ENCODE results near the gene ZNF521.

Gene ZNF521

DNA sequence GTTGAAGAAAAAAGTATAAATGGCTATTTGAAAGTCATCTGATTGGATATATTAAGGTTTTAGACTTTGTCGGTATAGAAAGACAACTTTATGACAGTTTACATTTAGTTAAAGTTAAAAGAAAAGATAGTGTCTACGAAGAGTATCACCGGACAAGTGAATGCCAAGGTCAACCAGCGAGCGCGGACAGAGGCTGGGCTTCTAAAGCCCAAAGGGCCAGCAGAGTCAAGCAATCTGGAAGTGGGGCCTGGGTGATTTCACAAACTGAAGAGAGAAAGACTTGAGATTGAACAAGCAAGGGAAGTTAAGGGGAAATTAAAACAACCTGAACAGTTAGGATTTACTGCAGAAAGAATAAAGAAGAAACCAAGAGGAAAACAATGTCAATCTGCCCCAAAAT, 16.3 kb downstream of the ZNF521 start:
- no peak for DNase-seq (ENCODE audit: low spot score)

DNA sequence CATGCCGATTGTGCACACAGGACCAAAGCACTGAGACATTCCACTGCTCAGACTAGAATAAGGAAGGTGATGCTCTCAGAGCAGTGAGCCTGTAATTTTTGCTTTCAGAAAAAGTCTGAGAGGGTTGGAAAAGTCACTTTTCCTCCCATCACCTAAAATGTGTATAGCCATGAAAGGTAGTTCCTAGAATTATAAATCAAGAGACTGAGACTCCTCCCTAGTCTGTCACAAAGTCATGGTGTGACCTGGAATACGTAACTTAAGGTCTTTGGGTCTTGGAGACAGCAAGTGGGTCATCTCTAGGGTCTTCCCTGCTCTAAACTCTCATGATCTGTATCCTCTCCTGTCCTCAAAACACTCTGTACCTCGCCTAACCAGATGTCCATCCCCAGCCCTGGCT, 16.9 kb downstream of the ZNF521 start:
- DNase-seq (ENCODE audit: low spot score): no peak

DNA sequence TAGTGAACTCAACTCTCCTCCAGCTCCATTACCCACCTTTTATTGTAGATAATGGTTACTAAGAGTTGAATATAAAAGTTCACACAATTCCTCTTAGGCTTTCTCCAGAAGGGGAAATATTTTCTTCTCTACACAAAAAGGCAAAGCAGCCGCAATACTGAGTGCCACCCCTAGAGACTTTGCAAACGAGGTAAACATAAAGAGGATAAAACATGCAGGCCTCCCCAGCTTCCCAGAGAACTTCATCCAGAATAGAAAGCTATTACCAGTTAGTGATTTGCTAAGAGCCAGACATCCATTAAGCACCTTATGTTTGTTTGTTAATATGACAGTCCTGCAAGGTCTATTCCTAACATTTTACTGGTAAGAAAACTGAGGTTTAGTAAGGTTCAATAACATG, 17.4 kb downstream of the ZNF521 start:
- DNase-seq (ENCODE audit: low spot score): no peak

DNA sequence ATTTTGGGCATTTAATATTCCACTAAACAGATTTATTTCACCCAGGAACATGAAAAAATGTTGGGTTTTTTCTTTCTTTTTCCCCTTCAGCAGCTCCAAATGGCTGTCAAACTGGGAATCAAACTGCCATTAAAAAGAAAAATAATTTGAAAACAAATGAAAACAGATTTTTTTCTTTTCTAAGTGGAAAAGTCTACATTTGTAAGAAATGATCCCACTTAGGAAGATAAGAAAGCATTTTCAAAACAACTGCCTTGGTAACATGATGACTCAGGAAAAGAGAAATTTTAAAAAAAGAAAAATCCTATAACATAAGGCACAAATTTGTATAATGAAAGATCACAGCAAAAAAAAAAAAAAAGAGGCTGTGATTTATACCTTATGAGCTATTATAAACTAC, 20.0 kb downstream of the ZNF521 start:
- no peak for DNase-seq (ENCODE audit: low spot score)

- no peak for DNase-seq (ENCODE audit: low spot score)
These were observed 22.2 kb downstream of the ZNF521 start for GRCh38 chr18:25329783-25330182.

DNA sequence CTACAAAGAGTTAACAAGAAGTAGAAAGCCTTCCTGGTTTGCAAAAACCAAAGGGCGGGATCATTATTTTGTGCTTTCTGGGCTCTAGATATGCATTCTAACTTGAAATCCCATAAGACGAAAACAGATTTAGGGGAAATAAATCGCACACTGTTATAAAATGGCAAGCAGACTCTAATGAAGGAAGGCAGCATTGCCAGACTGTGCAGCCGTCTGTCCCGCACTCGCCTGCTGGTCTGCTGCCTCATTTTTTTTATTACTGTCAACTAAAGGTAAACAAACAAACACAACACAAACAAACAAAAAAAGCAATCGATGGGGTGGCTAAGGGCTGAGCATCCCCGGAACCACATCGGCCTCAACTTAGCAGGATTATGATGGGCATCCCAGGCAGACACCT, 24.4 kb downstream of the ZNF521 start:
- DNase-seq (ENCODE audit: low spot score): no peak

GRCh38 chr18:25326361-25326952, 25.5 kb downstream of the ZNF521 start:
- DNase-seq (ENCODE audit: low spot score): no peak

DNA sequence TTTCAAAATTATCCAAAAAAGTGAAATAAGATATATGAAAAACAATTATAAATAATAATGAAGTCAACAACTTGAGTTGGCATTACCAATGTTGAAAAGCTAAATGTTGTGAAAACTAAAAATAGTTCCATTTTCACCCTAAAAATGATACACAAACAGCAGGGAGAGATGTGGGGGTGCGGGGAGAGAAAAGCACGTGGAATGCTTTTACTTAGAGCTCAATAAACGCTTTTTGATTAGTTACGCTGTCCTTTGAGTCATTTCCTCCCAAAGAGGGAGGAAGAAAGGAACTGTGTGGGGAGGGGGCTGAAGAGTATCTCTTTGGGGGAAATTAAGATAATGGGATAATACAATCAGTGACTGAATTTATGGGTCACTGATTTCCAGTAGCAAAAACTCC, 29.2 kb downstream of the ZNF521 start:
- no peak for DNase-seq (ENCODE audit: low spot score)

GRCh38 chr18:25316381-25317018, 35.5 kb downstream of the ZNF521 start:
- DNase-seq (ENCODE audit: low spot score): no peak

GRCh38 chr18:25314838-25315190, 37.2 kb downstream of the ZNF521 start:
- DNase-seq (ENCODE audit: low spot score): no peak

DNA sequence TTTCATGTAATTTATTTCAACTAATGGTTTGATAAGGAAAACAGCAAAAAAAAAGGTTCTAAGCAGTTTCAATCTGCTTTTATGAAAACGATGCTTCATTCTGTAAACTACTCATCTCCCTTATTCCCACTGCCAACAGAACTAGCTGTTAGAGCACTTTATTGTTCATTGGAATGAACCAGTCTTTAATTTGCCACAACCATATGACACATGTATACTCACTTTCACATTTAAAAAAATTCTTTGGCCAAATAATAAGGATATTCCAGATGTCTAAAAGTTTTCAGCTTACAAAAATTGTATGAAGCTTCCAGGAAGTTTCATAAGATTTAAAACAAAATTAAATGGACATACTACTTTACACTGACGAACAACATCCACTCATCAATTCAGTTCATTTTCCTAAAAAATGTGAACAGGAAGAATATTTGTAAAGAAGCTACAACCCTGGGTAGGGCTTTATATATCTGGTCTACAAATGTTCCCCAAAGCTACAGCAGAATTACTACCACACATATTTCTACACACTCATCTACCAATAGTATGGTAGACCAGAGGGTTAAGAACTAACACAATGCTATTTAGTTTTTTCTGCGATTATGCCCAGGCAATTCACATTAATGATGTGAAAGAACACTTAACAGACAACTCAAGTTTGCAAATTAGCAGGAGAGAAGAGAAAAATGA, 37.7 kb downstream of the ZNF521 start:
- no peak for DNase-seq (ENCODE audit: low spot score)

DNA sequence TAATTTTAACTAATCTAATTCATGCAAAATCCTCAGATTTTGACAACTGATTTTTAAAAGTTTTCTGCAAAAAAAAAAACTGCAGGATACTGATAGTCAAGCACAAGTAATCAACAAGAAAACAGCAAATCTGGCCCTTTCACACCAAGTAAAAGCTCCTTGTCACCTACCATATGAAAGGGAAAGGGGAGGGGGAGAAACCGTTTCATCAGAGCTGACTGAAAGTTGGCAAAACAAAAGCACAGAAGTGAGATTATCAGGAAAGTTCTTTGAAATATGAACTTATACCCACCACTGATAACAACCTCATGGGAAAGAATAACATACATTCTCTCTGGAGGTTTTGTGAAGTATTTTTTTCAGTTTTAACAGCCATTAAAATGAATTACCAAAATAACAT, 38.7 kb downstream of the ZNF521 start:
- no peak for DNase-seq (ENCODE audit: low spot score)

- no peak for DNase-seq (ENCODE audit: low spot score)
These were observed 41.9 kb downstream of the ZNF521 start for GRCh38 chr18:25310045-25310444.

GRCh38 chr18:25308381-25308780, 43.6 kb downstream of the ZNF521 start:
- no peak for DNase-seq (ENCODE audit: low spot score)

GRCh38 chr18:25307192-25307591, 44.8 kb downstream of the ZNF521 start:
- DNase-seq (ENCODE audit: low spot score): no peak

DNA sequence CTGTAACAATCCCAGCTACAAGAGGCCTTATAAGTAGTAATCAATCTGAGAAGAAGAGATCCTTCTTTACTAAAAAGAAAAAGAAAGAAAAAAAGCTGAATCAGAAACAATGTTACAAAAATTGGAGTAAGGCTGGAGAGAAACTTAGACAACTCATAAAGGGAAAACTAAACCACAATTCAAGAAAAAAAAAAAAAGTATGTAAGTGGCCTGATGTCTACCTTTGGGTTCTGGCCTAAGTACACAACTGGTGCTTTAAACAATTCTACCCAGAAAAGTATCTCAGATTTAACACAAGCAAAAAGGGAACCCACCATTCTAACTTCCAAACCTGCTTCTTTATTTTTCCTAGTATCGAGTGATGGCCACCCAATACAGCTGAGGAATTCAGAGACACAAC, 45.3 kb downstream of the ZNF521 start:
- DNase-seq (ENCODE audit: low spot score): no peak

DNA sequence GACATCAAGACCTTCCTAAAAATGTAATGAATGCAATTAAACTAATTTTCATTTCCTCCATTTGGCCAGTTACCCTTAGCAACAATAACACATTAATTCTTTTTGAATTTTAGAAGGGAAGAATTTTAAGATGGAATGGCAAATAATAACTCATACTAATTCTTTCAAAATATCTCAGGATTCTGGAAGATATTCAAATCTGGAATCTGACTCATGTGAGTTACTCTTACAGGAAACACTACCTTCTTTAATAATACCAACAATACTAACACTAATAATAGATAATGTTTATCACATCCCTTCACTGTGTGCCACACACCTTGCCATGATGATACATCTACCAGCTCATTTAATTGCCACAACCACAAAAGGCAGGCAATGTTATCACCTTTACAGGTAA, 46.4 kb downstream of the ZNF521 start:
- DNase-seq (ENCODE audit: low spot score): no peak

DNA sequence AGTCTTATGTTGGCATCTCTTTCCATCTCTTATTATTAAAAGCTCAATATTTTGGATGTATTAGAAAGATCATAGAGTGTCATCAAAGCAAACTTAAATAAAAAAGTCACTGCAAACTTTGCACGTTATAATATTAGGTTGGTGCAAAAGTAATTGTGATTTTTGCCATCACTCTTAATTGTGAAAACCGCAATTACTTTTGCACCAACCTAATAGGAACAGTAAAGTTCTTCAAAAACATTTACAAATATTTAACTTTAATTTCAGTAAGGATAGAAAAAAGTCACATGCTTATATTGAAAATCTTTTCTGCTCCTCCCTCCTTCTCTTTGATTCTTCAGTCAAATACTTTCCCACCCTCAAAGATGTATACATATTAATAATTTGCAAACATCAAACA, 51.5 kb downstream of the ZNF521 start:
- DNase-seq (ENCODE audit: low spot score): no peak

DNA sequence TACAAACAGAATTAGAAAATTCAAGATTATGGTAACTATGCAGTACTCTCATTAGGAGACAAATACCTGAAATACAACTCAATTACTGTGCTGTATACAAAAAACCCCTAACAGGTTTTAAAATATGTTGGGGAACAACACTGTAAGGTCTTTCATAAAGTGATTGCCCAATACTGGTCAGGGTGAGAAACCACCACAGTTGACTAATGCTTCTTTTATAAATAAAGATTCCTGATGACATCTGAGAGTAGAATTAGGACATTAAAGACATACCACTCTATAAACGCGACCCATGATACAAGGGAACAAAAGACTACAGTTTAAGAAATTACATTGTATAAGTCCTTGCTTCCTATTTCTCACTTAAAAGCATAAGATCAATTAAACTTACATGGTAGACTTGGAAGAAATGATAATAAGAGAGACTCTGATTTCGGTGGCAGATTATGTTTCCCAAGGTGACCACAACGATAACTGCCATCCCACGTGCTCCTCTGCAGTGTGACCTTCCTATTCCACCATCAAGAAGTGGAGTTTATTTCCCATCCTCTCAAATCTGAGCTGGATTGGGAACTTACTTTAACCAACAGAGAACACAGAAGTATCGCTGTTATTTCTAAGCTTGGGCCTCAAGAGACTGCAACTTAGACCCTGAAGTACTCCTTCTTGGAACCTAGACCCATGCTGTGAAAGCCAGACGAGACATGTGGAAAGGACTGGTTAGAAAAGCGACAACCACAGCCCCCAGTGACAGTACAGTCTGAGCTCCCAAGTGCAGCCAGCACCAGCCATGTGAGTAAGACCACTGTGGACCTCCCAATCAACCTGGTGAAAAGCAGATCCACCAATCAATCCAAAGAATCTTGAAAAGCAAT, 52.3 kb downstream of the ZNF521 start:
- no peak for DNase-seq (ENCODE audit: low spot score)

- DNase-seq (ENCODE audit: low spot score): no peak
These were observed 53.1 kb downstream of the ZNF521 start for GRCh38 chr18:25298853-25299274.

DNA sequence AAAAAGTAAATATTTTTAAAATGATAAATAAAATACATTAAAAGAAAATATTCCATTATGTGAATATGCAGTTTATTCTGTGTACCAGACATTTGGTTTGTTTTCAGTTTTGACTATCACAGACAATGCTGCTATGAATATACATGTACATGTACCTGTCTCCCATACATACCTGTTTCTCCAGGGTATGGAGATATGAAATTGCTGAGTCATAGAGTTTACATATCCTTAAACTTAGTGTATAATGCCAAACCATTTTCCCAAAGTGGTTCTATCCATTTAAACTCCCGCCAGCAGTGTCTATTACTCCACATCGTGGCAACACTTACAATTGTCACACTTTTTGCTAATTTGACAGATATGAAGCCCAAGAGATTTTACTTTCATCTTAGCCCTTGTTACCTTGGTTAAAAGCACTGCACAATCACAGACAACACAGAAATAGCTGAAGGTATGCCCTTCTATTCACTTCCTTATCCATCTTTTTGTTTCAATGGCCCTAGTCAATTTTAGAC, 56.3 kb downstream of the ZNF521 start:
- DNase-seq (ENCODE audit: low spot score): no peak

GRCh38 chr18:25291150-25291549, 60.8 kb downstream of the ZNF521 start:
- no peak for DNase-seq (ENCODE audit: low spot score)

All from germinal center (tissue), 1 donor.